Activated B cell treated with CpG ODN at 0.5 μM for 24 hours (primary cell): Measurements from ENCODE around the gene RGS17. TPM values are rescaled to one million over a fixed set of nuclear protein-coding genes. Genes with fewer than 3 reads are reported as not detected.

Experiments used
- ATAC-seq: fragments of 200-7000 bp; cut with Tn5 transposase; one replicate; pipeline ENCODE4 v1.10.0; 2021; ENCODE audit warnings: low read depth, mild to moderate bottlenecking, moderate library complexity
- CTCF ChIA-PET: fragments of 350-600 bp; sonication (Branson Sonifier 250); formaldehyde crosslinking; loops from one replicate; lab custom pipeline; 2021; ENCODE audit warnings: antibody characterized with exemption; lab: Charles Lee
- POLR2A ChIA-PET: fragments of 350-600 bp; sonication (Branson Sonifier 250); formaldehyde crosslinking; loops from one replicate; lab custom pipeline; 2021; ENCODE audit warnings: antibody characterized with exemption; lab: Charles Lee
- DNase-seq: peaks from one replicate; pipeline ENCODE4 v3.0.0; 2022
- H3K27ac Mint-ChIP-seq: one replicate; pipeline ENCODE4 v1.8.0; 2020; ENCODE audit warnings: mixed read lengths
- H3K27me3 Mint-ChIP-seq: one replicate; pipeline ENCODE4 v1.8.0; 2021; ENCODE audit warnings: mixed read lengths
- H3K36me3 Mint-ChIP-seq: one replicate; pipeline ENCODE4 v1.8.0; 2021; ENCODE audit warnings: low read depth, mixed read lengths
- H3K4me1 Mint-ChIP-seq: one replicate; pipeline ENCODE4 v1.8.0; 2021; ENCODE audit warnings: mixed read lengths
- H3K4me3 Mint-ChIP-seq: one replicate; pipeline ENCODE4 v1.8.0; 2020; ENCODE audit warnings: mild to moderate bottlenecking, mixed read lengths
- H3K9me3 Mint-ChIP-seq: one replicate; pipeline ENCODE4 v1.8.0; 2020; ENCODE audit warnings: mixed read lengths
- intact Hi-C: fragments of 100-400 bp; cut with micrococcal nuclease; formaldehyde crosslinking; loops from one replicate; pipeline ENCODE4 v1.15.1; 2024
- total RNA-seq: library from RNA; stranded (reverse); gene quantifications from 2 replicates; pipeline ENCODE4 v1.2.3, GENCODE V29; 2022
- TF ChIP-seq, protein P1 (sequence below): fragments of 200-600 bp; IDR thresholded peaks from one replicate; pipeline ENCODE4 v1.8.0; 2022; ENCODE audit warnings: antibody characterized with exemption, mild to moderate bottlenecking

The RGS17 gene
- total RNA-seq, 1 donor from 2014 or later: not detected

GRCh38 chr6:153167061-153167891 is 36.2 kb upstream of the RGS17 start:
- Mint-ChIP-seq H3K4me3 (no peak overlapping the region), H3K27ac (no peak overlapping the region), H3K36me3 (no peaks in the 10 kb centered on the region), H3K27me3 (no peaks in the 10 kb centered on the region), H3K4me1 (no peaks in the 10 kb centered on the region), H3K9me3 (no peaks in the 10 kb centered on the region)
- TF ChIP-seq, protein P1, sequence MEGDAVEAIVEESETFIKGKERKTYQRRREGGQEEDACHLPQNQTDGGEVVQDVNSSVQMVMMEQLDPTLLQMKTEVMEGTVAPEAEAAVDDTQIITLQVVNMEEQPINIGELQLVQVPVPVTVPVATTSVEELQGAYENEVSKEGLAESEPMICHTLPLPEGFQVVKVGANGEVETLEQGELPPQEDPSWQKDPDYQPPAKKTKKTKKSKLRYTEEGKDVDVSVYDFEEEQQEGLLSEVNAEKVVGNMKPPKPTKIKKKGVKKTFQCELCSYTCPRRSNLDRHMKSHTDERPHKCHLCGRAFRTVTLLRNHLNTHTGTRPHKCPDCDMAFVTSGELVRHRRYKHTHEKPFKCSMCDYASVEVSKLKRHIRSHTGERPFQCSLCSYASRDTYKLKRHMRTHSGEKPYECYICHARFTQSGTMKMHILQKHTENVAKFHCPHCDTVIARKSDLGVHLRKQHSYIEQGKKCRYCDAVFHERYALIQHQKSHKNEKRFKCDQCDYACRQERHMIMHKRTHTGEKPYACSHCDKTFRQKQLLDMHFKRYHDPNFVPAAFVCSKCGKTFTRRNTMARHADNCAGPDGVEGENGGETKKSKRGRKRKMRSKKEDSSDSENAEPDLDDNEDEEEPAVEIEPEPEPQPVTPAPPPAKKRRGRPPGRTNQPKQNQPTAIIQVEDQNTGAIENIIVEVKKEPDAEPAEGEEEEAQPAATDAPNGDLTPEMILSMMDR: no peak
- CTCF ChIA-PET: no interaction called here
- intact Hi-C loops: no loop called here
- POLR2A ChIA-PET: no interaction called here
- DNase-seq: no peak
- no peak for ATAC-seq

DNA sequence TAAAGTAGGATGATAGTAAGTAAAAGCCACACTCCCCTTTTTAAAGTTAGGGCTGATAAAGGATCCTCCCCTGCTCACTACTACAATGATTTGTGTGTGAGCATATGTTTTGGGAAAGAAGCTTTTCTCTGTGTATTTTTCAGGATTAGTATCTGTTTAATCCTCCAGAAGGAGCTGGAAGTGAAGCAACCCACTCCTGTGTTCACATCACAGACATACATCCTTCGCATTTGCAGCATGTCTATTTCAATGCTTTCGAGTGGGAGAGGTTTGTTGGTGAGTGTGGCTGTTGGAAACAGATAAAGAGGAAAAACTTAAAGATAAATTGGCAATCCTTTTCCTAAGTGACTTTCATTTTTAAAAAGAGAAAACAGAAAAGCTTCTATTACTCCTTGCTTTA is 31.6 kb upstream of the RGS17 start:
- POLR2A ChIA-PET: no interaction called here
- CTCF ChIA-PET: no interaction called here
- H3K27me3 Mint-ChIP-seq: no peaks in the 10 kb centered on the region
- H3K4me1 Mint-ChIP-seq: no peaks in the 10 kb centered on the region
- ATAC-seq: no peak
- DNase-seq: no peak
- no peaks in the 10 kb centered on the region for H3K9me3 Mint-ChIP-seq
- no peak overlapping the region for H3K27ac Mint-ChIP-seq
- no peaks in the 10 kb centered on the region for H3K36me3 Mint-ChIP-seq
- H3K4me3 Mint-ChIP-seq: no peak overlapping the region
- intact Hi-C loops: no loop called here
- TF ChIP-seq, protein P1: no peak

- ATAC-seq: no peak
- Mint-ChIP-seq H3K36me3 (no peaks in the 10 kb centered on the region), H3K4me3 (no peak overlapping the region), H3K27ac (no peak overlapping the region), H3K27me3 (no peaks in the 10 kb centered on the region), H3K9me3 (no peaks in the 10 kb centered on the region), H3K4me1 (no peaks in the 10 kb centered on the region)
- TF ChIP-seq, protein P1: no peak
- POLR2A ChIA-PET: no interaction called here
- CTCF ChIA-PET: no interaction called here
- no peak for DNase-seq
- intact Hi-C loops: no loop called here
Measured at GRCh38 chr6:153162172-153162571, 31.1 kb upstream of the RGS17 start.

DNA sequence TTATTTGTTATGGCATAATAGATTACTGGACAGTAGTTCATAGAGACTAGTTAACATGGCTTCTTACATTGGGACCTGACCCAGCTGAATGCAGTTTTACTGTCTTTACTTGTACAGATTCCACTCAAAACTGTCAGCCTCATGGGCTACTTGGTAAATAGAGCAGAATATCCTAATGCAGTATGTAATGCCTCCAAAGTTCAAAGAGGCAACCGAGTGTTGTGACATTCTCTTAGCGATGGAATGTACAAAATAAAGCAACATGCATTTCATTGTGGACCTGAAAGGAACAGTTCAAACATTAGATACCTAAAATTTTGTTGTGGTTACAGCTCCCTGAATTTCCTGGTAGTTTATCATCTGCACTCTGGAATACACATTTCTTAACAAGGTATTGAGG is 29.1 kb upstream of the RGS17 start:
- Mint-ChIP-seq H3K9me3 (no peaks in the 10 kb centered on the region), H3K4me3 (no peak overlapping the region), H3K27me3 (no peaks in the 10 kb centered on the region), H3K4me1 (no peaks in the 10 kb centered on the region), H3K27ac (no peak overlapping the region), H3K36me3 (no peaks in the 10 kb centered on the region)
- ATAC-seq (no peak), DNase-seq (no peak)
- intact Hi-C loops: no loop called here
- TF ChIP-seq, protein P1: no peak
- ChIA-PET CTCF (no interaction called here), POLR2A (no interaction called here)

- H3K4me3 Mint-ChIP-seq: no peak overlapping the region
- CTCF ChIA-PET: no interaction called here
- TF ChIP-seq, protein P1: no peak
- intact Hi-C loops: no loop called here
- ATAC-seq: no peak
- H3K9me3 Mint-ChIP-seq: no peaks in the 10 kb centered on the region
- no peak for DNase-seq
- no peaks in the 10 kb centered on the region for H3K27me3 Mint-ChIP-seq
- H3K36me3 Mint-ChIP-seq: no peaks in the 10 kb centered on the region
- POLR2A ChIA-PET: no interaction called here
- no peak overlapping the region for H3K27ac Mint-ChIP-seq
- no peaks in the 10 kb centered on the region for H3K4me1 Mint-ChIP-seq
Measured at GRCh38 chr6:153150752-153151440, 19.8 kb upstream of the RGS17 start.
